Ovary (tissue), 3 donors: ENCODE data around the gene FAM13A.

Experiments
- CTCF ChIP-seq, 3 donors: fragments of 450-650 bp in 2 of 3; fragments of 200-600 bp in 1 of 3; IDR thresholded peaks; one replicate each; pipeline versions ENCODE4 v1.5.1 to v1.8.0; 2016 to 2022; ENCODE audit warnings: antibody characterized with exemption in 3 of 3, mild to moderate bottlenecking in 1 of 3
- EP300 ChIP-seq: sonication (generic); formaldehyde crosslinking; IDR thresholded peaks from one replicate; pipeline ENCODE4 v1.6.1; 2017; ENCODE audit warnings: antibody characterized with exemption
- donor health status: DM: no; HTN: no; CAD: no.

- TF ChIP-seq CTCF (IDR thresholded peaks at IDR 0.05) = no peak
- no peak for TF ChIP-seq EP300
Observed at GRCh38 chr4:88976775-88977035, 80.3 kb downstream of the FAM13A start.
